ENCODE measurements around the gene RASL10A.

Gene RASL10A

DNA sequence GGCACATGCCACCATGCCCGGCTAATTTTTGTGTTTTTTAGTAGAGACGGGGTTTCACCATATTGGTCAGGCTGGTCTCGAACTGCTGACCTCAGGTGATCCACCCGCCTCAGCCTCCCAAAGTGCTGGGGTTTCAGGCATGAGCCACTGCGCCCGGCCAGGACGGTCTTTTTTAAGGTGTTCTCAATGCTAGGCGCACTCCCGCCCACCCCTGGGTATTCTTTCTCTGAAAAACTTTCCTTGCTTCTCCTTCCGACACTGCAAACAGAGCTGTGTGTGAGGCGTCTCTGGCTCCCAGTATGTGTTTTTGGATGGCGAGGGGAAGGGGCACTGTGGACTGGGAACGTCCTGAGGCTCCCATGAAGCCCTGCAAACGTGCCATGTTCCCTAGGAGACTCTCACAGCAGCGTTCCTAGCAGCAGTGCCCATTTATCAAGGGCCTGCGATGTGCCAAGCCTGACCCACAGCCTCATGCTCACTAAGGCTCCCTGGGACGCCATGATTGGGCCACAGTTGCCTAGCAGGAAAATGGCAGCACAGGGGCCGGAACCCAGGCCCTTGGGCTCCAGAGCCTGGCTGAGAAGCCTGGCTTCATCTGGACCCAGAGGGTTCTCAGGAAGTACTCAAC lies 2.4 kb upstream of the RASL10A start:
- DNase-seq = no peak

DNA sequence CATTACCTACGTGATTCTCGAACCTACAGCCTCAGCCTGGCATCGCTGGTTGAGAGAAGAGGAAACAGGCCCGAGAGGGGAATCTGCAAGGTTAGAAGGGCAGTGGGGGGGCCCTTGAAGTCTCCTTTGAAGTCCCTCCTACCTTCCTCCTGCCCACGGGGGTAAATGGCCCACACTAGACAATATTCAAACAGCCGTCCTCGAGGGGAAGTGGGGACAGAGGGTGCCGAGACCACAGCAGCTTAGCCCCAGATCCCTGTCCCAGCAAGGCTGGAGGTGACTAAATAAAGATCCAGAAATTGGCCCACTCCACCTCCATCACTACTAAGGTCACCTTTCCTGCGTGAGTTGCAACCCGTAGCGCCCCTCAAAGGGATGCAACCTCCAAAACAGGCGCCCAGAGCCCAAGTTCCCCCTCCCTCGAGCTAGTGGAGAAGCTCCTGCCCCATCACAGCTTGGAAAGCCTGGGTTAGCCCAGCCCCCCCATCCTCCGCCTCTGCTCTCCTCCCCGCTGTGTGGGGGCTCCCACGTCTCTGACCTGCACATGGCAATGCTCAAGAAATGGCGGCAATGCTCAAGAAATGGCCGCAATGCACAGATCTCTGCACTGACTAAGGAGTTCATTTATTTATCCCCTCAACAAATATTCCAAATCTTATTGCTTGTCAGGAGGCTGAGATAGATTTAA lies 788 bp upstream of the RASL10A start:
- no peak for DNase-seq

DNA sequence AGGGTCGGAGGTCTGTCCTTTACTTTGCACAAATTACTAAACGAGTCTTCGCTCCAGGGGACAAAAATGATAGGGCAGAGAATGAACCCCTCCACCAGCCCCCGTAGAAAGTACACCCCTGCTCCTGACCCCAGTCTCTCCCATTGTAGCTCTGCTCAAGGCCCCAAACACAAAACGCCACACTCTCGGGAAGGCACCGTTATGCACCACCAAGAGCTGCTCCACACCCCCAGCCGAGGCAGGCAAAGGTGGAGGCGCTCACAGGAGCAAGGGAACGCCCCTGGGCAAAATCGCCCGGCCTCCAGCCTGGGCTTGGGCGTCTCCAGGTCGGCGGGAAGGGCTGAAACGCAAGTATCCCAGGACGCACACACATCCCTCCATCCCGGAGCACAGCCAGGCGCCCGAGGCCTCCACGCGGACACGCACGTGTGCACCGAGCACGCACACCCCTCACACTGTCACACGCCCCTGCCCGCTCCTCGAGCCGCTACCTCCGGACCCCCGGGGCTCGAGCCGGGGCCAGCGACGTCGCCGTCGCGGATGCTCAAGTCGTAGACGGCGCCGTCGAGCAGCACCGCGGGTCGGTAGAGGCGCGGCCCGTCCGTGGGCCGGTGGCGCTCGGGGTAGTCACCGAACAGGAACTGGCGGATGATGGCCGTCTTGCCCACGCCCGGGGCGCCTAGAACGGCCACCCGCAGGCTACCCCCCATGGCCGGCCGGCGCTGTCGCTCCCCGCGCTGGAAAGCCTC lies 786 bp downstream of the RASL10A start:
- no peak for DNase-seq

DNA sequence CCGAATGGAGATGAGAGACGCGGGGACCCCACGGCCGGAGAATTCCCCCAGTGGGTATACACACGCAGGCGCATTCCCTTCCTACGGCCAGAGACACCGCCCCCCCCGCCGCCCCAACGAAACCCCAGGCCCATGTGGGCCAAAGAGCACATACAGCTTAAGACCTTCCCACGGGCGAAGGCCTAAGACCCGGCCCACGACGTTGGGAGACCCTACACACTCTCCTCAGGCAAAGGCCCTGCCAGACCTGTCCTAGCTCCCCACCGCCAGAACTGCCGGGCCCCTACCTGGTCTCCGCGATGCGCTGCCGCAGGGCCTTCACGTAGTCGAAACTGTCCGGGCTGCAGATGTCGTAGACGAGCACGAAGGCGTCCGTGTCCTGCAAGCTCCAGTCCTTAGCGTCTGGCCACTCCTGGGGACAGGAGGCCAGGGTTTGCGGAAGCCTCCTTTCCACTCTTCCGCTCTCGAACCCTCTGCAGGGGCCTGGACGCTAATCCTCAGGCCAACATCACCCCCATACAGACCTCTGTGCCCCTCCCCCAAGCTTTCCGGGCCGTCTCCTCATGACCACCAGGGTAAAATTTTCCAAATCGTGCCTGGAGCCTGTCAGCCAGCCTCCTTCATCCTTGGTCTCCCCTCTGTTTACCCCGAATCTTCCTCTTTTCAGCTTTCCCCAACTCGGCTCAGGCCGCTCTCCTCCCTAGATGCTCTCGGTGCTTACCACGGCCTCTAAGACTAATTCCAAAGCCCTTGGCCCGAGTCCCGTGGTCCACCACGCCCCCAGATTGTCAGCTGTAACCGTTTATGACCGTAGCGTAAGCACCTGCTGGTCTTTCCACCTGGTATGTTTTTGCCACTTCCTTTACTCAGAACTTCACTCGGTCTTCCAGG lies 1.7 kb downstream of the RASL10A start:
- no peak for DNase-seq

DNA sequence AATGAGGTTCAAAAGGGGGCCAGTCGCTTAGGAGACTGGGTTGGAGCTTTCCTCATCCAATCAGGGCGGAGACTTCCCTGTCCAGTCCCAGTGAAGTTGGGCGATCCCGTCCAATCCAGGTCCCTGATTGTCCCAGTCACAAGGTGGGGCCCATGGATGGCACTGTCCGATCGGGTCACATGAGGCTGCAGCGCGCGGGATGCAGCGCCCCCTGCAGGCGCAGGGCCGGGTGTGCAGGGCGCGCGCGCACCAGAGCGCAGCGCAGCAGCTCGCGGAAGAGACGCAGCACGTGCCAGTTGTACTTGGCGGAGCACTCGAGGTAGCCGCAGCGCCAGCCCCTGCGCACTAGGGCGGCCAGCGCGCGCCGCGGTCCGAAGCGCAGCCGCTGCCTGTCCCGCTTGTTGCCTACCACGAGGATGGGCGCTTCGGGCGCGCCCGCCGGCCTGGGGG lies 2.3 kb downstream of the RASL10A start:
- no peak for DNase-seq

DNA sequence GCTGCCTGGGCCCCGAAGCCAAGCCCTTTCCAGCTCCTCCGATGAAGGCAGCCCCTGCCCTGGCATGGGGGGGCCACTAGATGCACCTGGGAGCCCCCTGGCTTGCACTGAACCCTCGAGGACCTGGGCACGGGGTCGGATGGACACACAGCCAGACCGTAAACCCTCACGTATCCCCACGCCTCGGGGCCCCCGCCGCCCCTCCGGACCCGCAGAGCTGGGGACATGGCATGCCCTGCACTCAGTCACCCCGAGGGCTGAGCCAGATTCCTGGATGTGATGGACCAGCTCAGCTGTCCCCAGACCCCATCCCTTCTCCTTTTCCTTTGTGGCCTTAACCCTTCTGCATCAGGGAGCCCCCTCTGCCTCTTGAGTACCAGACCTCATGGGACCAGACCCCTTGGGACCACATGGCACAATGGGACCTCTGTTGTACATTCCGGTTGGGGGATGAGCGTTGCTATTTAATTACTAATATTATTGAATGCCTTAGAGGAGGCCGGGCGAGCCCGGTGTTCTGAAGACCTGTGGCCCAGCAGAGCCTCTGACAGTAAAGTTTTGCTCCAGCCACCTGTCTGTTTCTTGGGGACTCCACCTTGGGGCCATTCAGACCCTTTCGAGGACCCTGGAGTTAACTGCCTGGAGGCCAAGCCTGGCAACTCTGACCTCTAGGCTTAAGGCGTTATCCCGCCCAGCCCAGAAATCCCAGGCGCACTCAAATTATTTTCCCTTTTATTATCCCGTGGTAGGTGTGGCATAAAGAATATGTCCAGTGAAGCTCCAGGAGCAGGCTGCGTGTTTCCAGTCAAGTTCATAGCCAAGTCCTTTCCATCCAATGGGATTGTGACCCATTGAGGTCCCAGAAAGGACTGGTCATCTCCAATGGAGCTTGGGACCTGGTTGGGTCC lies 3.0 kb downstream of the RASL10A start:
- DNase-seq = no peak

DNA sequence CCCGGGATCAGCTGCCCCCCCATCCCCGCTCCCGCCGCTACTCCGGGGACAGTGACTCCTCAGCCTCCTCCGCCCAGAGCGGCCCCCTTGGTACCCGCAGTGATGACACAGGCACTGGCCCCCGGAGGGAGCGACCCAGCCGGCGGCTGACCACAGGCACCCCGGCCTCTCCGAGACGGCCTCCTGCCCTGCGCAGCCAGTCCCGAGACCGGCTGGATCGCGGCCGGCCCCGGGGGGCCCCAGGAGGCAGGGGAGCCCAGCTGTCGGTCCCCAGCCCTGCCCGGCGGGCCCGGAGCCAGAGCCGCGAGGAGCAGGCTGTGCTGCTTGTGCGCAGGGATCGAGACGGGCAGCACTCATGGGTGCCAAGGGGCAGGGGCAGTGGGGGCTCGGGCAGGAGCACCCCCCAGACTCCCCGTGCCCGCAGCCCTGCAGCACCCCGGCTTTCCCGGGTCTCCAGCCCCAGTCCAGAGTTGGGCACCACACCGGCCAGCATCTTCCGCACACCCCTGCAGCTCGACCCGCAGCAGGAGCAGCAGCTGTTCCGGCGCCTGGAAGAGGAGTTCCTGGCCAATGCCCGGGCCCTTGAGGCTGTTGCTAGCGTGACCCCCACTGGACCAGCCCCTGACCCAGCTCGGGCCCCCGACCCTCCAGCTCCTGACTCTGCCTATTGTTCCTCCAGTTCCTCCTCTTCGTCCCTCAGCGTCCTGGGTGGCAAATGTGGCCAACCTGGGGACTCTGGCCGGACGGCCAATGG lies 3.9 kb downstream of the RASL10A start:
- no peak for DNase-seq

DNA sequence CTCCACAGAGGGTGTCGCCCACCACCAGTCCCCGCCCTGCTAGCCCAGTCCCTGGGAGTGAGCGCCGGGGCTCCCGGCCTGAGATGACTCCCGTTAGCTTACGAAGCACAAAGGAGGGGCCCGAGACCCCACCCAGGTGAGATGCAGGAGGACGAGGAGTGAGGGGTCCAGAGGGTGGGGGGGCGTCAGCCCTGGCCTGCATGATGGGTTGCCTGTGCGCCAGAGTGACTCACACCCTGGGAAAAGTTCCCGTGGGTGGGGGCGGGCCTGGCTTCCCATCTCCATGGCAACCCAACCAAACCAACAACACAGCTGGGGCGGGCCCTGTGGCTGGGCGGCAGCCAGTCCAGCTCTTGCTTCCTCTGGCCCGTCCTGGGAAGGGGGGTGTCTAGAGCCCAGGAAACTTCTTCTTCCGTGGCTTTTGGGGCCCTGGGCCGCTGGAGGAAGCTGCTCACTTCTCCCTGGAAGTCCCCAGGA lies 4.6 kb downstream of the RASL10A start:
- DNase-seq = peak; percentile 91

DNA sequence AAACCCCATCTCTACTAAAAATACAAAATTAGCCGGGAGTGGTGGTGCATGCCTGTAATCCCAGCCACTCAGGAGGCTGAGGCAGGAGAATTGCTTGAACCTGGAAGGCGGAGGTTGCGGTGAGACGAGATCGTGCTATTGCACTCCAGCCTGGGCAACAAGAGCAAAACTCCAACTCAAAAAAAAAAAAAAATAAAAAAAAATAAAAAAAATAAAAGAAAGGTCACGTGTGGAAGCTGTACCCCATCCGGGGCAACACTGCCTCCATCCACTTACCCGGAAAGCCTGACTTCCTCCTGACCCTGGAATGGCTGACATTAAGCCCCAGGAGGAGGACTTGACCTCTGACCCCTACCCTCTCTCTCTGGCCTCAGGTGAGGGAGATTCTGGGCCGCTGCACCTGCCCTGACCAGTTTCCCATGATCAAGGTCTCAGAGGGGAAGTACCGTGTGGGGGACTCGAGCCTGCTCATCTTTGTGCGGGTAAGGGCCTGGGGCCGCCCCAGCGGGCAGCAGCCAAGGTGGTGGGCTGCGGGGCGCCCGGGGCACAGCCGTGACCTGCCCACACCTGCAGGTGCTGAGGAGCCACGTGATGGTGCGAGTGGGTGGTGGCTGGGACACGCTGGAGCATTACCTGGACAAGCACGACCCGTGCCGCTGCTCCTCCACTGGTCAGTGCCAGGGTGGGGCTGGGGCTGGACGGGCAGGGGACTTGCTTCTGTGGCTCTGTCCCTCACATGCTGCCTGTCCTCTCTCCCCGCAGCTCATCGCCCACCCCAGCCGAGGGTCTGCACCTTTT lies 5.2 kb downstream of the RASL10A start:
- no peak for DNase-seq

DNA sequence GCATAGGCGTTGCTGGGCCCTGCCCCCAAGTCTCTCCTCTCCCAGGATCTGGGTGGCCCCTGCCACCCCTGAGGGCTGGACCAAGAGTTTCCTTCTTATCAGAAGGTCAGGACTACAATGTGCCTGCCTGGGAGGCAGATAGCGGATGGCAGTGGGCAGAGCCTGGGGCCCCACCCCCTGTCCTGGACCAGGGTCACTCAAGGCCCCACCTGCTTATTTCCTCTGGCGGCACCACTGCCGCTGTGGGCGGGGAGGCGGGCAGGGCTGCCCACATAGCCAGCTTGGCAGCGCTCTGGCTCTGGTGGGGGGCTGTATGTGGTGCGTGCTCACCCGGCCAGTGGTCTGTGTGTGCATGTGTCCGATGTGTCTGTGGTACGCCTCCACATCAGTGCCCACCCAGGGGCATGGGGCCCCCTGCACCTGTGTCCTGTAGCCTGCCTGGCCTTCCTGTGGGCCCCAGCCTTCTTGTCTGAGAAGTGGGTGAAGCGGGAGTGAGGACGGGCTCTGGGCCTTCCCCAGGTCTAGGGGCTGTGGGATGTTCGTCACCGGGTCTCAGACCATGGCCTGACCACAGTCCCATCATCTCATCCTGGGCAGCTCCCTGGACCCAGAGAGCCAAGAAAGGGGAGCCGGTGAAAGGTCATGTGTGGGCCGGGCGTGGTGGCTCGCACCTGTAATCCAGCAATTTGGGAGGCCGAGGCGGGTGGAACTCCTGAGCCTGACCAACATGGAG lies 6.0 kb downstream of the RASL10A start:
- no peak for DNase-seq

DNA sequence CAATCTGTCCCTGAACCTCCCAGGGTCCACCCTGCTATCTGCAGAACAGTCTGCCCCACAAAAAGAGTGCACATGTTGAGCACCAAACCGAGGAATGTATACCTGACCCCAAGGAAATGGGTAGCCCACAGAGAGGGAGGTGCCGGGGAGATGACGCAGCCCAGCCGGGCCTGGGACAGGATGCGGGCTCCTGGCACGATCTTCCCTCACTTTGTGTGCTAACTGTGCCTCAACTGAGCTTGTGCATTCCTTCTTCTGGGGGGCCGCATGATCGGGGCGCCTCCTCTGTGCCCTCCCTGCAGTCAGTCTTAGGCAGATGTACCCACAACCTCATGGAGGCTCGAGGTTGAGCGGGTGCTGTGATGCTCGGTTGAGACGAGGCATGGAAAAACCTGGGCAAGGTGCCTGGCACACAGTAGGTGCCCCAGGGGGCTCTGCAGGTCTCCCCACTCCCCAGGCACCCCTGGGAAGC lies 6.7 kb downstream of the RASL10A start:
- DNase-seq = no peak

DNA sequence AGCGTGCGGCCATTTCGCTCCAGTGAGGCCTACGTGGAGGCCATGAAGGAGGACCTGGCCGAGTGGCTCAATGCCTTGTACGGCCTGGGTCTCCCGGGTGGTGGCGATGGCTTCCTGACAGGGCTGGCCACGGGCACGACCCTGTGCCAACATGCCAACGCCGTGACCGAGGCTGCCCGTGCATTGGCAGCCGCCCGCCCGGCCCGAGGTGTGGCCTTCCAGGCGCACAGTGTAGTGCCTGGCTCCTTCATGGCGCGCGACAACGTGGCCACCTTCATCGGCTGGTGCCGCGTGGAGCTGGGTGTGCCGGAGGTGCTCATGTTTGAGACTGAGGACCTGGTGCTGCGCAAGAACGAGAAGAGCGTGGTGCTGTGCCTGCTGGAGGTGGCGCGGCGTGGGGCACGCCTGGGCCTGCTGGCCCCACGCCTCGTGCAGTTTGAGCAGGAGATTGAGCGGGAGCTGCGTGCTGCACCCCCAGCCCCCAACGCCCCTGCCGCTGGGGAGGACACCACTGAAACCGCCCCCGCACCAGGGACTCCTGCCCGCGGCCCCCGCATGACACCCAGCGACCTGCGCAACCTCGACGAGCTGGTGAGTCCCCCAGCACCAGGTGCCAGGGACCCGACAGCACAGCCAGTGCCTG lies 7.2 kb downstream of the RASL10A start:
- DNase-seq = no peak

DNA sequence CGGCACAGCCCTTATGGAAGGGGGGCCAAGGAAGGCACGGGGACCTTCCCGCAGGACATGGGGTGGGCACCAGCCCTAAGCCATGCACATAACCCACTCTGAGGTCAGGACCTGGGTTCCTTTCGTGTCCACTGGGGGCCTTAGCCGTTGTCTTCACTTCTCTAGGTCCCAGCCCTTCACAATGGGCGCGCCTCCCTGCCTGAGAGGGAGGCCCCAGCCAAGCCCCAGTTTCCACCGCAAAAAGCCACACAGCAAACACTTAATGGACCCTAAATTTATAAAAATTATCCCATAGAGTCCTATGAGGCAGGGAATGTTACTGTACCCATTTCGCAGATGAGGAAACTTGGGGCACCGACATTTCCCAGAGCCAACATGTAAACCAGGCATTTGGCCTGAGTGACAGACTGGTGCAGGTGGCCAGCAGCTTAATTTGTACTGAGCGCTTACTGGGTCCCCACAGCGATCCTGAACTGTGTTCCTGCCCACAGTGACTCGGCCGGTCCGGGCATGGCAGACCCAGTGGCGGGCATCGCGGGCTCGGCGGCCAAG lies 7.8 kb downstream of the RASL10A start:
- no peak for DNase-seq

DNA sequence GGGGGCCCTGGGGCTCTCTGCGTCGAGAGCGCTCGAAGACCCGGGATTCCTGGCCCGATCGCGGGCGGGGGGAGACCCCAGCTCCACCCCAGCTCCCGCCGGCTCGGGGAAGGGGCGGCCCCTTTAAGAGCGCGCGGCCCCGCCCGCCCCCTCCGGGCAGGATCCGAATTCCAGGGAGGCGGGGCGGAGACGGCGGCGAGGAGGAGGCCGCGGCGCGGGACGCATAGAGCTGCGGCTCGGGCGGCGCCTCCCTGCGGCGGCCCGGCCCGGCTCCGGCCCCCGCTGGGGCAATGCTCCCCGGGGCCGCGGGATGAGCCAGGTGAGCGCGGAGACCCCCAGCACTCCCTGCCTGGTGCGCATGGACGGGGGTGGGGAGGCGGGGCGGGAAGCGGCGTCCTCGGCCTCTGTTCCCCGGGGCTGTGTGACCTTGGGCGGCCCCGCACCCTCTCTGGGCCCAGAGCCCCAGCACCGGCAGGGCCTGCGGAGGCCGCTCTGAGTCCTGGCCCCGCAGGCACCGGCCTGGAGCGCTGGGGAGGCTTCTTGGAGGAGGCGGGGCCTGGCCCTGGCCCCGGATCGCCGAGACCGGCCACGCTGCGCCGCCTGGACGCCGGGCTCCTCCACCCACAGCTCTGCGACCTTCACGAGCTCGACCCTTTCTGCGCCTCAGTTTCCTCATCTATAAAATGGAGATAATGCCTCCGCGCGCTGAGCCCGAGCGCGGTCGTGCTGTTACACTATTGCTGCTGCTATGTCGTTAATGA lies 8.5 kb downstream of the RASL10A start:
- peak; percentile 25 for DNase-seq

DNA sequence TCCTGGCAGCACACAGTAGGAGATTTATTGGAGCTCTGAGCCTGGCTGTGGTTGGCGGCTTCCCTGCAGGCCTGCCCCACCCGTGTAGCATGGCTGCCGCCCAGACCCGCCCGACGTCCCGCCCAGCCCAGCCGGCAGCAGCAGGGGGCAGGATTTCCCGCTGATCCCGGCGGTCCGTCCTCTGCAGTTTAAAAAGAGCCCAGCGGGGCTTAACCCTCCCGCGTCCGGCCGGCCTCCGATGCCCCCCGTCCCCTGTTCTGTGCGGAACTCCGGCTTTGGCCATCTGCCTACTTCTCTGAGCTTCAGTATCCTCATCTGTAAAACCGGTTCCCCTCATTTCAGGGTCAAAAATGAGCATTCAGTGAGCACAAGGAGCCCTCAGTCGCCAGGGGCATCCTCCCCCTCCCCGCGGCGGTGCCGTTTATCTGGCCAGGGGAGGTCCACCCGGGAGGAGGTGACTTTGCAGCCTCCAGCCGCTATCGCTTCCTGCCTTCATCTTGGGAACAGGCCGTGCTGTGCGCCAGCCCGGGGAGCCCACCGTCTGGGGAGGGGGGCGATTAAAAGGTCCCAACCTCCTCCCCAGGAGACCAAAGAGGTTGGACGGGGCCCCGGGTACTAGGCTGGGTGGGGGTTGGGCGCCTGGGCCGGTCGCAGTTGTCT lies 9.2 kb downstream of the RASL10A start, which contains the start of gene GAS2L1:
Gene GAS2L1, plus strand, starts transcription at position 476 of the 660 bp plus-strand sequence. CDS start 1,456 bp downstream, outside the sequence.
- DNase-seq = peak; percentile 25

DNA sequence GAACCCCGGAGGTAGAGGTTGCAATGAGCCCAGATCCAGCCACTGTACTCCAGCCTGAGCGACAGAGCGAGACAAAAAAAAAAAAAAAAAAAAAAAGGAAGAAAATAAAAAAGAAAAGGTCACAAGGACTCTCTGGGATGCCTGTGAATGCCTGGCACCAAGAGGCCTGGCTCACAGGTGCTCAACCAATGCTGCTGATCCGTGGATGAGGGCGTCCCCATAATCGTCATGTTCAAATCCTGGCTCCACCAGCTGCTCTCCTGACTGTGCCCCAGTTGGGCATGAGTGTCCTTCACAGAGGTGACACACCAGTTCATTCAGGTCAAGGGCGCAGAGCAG lies 9.7 kb downstream of the RASL10A start:
- no peak for DNase-seq

Data from GOT3 (cell line).